Measurements from ENCODE around the gene SKI. TPM values are rescaled to one million over a fixed set of nuclear protein-coding genes. Genes with fewer than 3 reads are reported as not detected.

The SKI gene
- total RNA-seq, 2 donors from 2014 or later: 16.5 to 42.7 TPM

DNA sequence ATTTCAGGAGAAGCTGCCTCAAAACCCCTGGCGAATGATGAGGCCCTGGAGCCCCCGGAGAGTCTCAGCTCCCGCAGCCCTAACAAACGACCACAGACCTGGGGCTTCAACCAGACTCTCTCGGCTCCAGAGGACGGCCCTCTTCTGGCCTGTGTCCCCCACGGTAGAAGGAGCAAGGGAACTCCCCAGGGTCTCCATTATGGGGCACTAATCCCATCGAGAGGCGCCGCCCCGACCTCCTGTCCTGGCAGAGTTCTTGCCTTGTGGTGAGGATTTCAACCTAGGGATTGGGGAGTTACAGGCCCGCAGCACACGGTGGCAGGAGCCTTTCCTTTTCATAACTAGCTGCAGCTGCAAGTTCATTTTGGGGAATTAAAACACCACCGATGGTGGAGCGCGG, 39.8 kb upstream of the SKI start:
- H3K4me1 Mint-ChIP-seq (ENCODE audit: low read depth in 2 of 2): peaks cover 0 to 10% of the 10 kb centered on the region in 2 donors
- no peak overlapping the region for H3K27ac Mint-ChIP-seq
- no peaks in the 10 kb centered on the region for H3K9me3 Mint-ChIP-seq
- H3K36me3 Mint-ChIP-seq: no peaks in the 10 kb centered on the region
- DNase-seq (ENCODE audit: low spot score) (no peak), ATAC-seq (no peak)
- no peak overlapping the region for H3K4me3 Mint-ChIP-seq
- H3K27me3 Mint-ChIP-seq: no peaks in the 10 kb centered on the region

DNA sequence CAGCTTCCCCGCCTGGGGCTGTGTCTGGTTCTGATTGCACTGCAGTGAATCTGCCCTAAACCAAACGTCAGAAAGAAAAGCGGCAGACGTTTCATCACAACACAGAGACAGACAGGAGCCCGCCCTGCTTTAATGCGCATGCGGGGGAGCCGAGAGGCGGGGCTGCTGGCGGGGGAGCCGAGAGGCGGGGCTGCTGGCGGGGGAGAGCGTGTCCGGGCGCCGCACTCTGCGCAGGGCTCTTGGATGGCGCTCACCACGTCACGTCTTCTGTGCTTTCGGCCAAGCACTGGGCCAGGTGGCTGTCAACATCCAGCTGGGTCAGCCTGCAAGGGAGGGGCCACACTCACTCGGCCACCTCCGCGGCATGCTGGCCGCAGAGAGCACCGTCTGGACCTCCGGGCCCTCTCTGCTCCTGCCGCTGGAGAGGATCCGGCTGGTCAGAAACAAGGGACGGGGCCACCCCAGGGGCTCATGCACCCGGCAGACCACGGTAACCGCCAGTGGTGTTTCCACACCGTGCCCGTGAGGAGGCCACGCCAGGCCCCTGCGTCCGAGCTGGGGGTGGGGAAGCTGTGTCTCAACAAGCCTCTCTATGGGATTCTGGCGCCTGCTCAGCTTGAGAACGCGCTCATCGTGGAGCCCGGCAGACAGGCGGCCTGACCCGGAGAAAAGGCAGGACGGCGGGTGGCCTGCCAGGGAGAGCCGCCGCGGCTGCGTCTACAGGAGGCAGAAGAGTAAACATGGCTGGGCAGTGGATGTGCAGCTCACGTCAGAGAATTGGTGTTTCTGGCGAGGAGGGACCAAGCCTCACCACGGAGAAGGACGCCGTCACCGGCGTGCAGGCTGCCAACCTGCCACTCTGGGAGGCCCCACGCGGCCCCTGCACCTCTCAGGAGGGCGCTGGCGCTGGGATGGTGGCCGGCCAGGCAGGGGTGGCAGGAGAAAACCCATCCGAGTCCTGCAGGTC, 38.4 kb upstream of the SKI start:
- H3K9me3 Mint-ChIP-seq: no peaks in the 10 kb centered on the region
- H3K4me3 Mint-ChIP-seq: peak overlapping the region; percentile 70
- H3K36me3 Mint-ChIP-seq: no peaks in the 10 kb centered on the region
- ATAC-seq (peak; percentile 89 to 96), DNase-seq (ENCODE audit: low spot score) (peak; percentile 95)
- peak overlapping the region; percentile 57 to 83 for H3K27ac Mint-ChIP-seq
- H3K4me1 Mint-ChIP-seq (ENCODE audit: low read depth in 2 of 2): peaks cover 0 to 8% of the 10 kb centered on the region in 2 donors
- H3K27me3 Mint-ChIP-seq: no peaks in the 10 kb centered on the region

DNA sequence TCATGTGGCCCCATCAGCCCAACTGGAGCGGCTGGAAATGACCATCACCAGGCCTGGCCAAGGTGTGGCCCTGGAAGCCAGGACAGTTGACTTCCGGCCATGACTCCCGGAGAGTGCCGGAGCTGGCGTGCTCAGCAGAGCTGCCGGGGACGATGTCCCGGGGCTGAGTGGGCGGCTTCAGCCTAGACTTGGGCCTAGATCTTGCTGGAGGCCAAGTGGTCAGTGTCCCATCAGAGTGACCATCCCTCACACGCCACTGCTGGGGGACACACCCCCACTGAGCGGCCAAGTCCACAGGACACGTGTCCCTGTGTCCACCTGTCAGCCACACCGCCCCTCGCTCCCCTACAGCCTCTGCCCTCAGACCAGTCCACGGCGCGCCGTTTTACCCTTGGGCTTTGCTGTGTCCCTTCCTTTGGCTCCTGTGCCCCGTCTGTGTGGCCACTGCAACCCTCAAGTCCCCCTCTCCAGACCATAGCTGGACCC, 37.6 kb upstream of the SKI start:
- H3K36me3 Mint-ChIP-seq: no peaks in the 10 kb centered on the region
- peak overlapping the region in 1 of 2 donors; percentile 27 for H3K27ac Mint-ChIP-seq
- H3K4me3 Mint-ChIP-seq: no peak overlapping the region
- DNase-seq (ENCODE audit: low spot score): no peak
- peaks cover 0 to 8% of the 10 kb centered on the region in 2 donors for H3K4me1 Mint-ChIP-seq (ENCODE audit: low read depth in 2 of 2)
- H3K9me3 Mint-ChIP-seq: no peaks in the 10 kb centered on the region
- H3K27me3 Mint-ChIP-seq: no peaks in the 10 kb centered on the region
- no peak for ATAC-seq

DNA sequence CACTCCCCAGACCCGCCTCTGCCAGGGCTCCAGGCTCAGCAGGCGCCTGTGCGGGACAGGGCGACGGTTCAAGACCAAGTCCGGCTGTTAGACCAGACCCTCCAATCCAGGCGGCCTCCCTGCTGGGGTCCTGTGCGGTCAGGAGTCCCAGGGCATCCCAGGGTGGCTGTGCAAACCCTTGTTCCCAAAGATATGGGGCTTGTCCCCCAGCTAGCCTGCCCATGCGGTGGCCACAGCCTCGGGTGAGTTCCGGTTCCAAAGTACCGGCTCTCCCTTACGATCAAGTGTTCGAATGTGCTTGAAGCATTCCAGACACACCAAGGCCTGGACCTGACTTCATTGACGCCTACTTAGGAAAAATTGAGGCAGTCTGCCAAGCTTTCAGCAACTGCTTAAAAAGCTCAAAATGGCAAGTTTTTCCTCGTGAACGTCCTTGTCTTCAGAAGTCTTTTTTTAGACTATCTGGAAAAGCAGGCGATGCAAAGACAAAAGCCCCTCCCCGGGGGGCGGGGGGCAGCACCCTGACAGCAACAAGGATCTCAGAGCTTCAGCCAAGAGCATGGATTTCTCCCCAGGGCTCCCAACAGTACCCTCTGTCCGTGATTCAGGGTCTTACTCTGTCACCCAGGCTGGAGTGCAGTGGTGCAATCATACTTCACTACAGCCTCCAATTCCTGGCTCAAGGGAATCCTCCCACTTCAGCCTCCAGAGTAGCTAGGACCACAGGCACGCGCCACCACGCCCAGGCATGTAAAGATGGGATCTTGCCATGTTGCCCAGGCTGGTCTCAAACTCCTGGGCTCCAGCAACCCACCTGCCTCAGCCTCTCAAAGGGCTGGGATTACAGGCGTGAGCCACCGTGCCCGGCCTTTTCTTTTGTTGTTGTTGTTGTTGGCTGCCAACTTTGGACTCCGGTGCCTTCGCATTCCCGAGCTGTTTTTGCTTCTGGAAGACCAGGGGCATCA, 35.8 kb upstream of the SKI start:
- H3K9me3 Mint-ChIP-seq: no peaks in the 10 kb centered on the region
- peaks cover 0 to 8% of the 10 kb centered on the region in 2 donors for H3K4me1 Mint-ChIP-seq (ENCODE audit: low read depth in 2 of 2)
- DNase-seq (ENCODE audit: low spot score) (no peak), ATAC-seq (no peak)
- peak overlapping the region; percentile 34 for H3K4me3 Mint-ChIP-seq
- peak overlapping the region in 1 of 2 donors; percentile 48 for H3K27ac Mint-ChIP-seq
- no peaks in the 10 kb centered on the region for H3K36me3 Mint-ChIP-seq
- no peaks in the 10 kb centered on the region for H3K27me3 Mint-ChIP-seq

DNA sequence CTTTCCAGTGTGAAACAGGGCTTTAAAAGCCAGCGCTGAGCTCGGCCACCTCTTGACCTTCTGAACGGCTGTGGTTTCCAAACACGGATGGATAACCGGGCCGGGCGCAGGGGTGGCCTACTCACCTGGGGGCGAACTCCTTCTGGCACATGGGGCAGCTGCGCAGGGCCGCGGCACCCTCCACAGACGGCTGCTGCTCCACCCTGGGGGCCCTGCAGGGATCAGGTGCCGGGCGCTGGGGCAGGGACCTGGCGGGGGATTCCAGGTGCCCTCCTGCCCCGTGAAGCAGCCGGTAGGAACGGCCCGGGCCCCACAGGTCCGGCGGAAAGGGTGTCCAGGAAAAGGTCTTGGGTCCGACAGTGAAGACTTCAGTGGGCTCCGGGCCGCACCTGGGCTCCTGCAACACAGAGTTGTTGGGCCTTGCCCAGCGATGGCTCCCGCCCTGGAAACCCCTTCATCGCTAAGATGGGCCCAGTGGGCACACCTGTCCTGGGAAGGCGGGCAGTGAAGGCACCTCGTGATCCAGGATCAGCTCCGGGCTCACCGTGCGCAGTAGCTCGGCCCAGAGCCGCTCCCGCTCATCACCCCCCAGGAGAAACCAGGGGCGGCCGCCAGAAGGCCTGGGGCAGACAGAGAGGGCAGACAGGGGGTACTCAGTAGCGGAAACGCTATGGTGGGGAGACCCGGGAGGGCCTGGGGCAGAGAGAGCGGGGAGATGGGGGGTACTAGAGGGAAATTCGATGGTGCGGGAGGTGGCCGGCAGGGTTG, 34.4 kb upstream of the SKI start:
- Mint-ChIP-seq H3K4me3 (peak overlapping the region; percentile 68), H3K4me1 (ENCODE audit: low read depth in 2 of 2) (peaks cover 0 to 9% of the 10 kb centered on the region in 2 donors), H3K27ac (peak overlapping the region in 1 of 2 donors; percentile 39), H3K9me3 (no peaks in the 10 kb centered on the region), H3K36me3 (no peaks in the 10 kb centered on the region), H3K27me3 (no peaks in the 10 kb centered on the region)
- no peak for DNase-seq (ENCODE audit: low spot score)
- ATAC-seq: no peak

DNA sequence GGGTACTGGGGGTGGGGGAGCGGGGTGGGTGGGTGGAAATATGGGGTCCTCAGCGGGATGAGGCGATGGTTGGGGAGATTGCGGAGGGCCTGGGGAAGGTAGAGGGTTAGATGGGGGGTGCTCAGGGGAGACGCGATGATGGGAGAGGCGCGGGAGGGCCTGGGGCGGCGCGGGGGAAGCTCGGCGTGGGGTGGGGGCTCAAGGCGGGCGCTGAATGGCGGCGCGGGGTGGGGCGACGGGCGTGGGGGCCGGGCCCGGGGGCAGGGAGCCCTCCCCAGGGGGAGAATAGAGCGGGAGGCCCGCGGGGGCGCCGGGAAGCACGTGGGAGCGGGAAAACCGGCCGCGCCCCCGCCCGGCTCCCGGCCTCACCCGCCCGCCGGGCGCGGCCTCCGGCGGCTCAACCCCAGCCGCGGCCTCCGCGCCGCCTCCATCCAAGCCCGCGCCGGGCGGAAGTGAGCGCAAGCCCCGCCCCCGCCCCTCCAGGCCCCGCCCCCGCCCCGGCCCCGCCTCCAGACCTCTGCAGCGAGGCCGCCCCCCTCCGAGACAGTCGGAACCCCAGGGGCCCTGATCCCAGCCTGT, 33.7 kb upstream of the SKI start, which contains the start of gene FAAP20:
Gene FAAP20 (minus strand): TSS at position 454 of the 579 bp plus-strand sequence. CDS start 23 bp downstream, at position 431.
- Mint-ChIP-seq H3K9me3 (no peaks in the 10 kb centered on the region), H3K27me3 (no peaks in the 10 kb centered on the region), H3K4me1 (ENCODE audit: low read depth in 2 of 2) (peaks cover 2 to 13% of the 10 kb centered on the region in 2 donors), H3K4me3 (peak within 1 kb of the TSS; percentile 82), H3K36me3 (no peaks in the 10 kb centered on the region), H3K27ac (peak within 1 kb of the TSS; percentile 81 to 82)
- ATAC-seq (peak; percentile 71 to 79), DNase-seq (ENCODE audit: low spot score) (peak; percentile 80)

DNA sequence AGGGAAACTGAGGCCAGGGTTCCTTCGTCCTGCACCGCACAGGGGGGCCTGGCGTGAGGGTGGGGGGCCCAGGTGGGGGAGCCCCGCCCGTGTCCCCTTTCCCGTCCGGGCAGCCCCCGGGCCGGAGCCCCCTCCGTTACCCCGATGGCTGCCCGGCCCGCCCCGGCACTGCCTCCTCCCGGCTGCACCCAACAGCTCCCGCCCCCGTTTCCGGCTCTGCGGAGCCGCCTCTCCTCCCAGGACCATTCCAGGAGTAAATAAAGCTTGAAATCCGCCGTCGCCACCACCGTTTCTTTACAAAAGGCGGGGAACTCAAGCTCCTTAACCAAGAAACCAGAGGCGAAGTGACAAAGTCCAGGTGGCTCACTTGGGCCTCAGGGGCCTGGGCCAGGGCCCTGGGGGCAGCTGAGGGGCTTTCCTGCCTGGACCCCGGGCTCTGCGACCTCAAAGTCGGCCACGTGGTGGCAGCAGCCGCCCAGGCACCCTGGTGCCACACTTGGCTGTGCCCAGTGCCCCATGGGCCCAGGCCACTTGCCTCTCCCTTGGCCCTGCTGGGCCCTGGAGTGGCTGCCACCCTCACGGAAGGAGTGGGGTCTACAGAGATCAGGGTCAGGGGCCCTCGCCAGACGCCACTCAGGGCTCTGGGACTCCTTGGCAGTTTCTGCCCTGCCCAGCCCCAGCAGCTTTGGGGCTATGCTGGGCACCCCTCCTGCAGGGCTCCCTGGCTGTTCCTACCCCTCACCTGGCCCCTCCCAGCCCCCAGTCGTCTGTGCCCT, 33.0 kb upstream of the SKI start:
- Mint-ChIP-seq H3K27me3 (no peaks in the 10 kb centered on the region), H3K9me3 (no peaks in the 10 kb centered on the region), H3K4me3 (peak overlapping the region; percentile 82), H3K4me1 (ENCODE audit: low read depth in 2 of 2) (peaks cover 7 to 16% of the 10 kb centered on the region in 2 donors), H3K36me3 (no peaks in the 10 kb centered on the region), H3K27ac (peak overlapping the region; percentile 81 to 82)
- ATAC-seq: peak; percentile 79 to 86
- DNase-seq (ENCODE audit: low spot score): peak; percentile 92

DNA sequence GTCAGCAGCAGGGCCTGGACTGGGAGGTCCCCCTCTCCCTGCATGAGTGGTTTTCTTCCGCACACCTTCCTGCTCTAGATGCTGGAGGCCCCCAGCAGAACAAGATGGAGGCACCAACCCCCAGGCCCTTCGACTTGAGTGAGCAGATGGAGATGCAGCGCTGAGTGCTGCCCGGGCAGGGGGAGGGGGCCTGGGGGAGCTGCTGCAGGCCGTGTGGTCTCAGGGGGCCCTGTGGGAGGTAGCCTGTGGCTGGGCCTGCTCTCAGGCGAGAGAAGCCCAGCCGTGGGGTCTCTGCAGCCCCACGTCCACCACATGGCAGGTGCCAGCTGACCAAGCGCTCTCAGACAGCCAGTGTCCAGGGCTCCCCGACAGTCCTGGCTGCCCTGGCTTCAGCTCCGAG, 32.3 kb upstream of the SKI start:
- ATAC-seq: no peak
- Mint-ChIP-seq H3K4me3 (no peak overlapping the region), H3K36me3 (no peaks in the 10 kb centered on the region), H3K27me3 (no peaks in the 10 kb centered on the region), H3K9me3 (no peaks in the 10 kb centered on the region), H3K4me1 (ENCODE audit: low read depth in 2 of 2) (peaks cover 7 to 16% of the 10 kb centered on the region in 2 donors), H3K27ac (peak overlapping the region in 1 of 2 donors; percentile 81)
- no peak for DNase-seq (ENCODE audit: low spot score)

DNA sequence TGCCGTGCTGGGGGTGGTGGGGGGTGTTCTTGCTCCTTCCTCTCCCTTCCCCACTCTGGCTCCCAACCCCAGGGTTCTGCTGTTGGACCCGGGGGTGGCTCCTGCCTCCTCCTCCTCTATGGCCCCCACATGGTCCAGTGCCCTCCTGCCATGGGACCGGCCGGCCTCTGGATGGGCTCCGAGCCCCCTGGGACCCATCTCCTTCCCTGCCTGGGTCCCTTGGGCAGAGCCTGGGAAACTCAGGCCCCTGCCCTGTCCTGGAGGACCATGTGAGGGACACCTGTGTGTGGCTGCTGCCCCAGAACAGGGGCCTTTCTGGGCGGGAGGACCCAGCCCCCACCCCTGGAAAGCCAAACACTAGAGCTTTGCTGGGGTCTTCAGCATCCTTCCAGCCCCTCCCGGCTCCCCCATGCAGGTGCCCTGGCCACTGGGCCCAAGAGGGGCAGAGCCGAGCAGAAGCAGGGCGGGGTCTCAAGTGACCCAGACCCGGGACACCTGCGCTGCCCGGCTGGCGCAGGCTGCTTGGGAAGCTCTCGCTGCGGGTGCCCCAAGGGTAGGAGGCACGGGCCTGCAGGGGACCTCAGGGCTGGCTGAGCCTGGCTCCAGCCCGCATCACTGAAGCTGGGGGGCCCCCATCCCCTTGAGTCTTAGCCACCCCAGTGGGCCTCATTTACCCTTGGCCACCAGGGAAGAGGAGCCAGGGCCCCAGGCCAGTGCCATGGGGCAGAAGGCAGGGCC, 31.0 kb upstream of the SKI start:
- Mint-ChIP-seq H3K9me3 (no peaks in the 10 kb centered on the region), H3K27me3 (no peaks in the 10 kb centered on the region), H3K4me1 (ENCODE audit: low read depth in 2 of 2) (peaks cover 7 to 14% of the 10 kb centered on the region in 2 donors), H3K4me3 (no peak overlapping the region), H3K27ac (no peak overlapping the region), H3K36me3 (no peaks in the 10 kb centered on the region)
- ATAC-seq (no peak), DNase-seq (ENCODE audit: low spot score) (no peak)

DNA sequence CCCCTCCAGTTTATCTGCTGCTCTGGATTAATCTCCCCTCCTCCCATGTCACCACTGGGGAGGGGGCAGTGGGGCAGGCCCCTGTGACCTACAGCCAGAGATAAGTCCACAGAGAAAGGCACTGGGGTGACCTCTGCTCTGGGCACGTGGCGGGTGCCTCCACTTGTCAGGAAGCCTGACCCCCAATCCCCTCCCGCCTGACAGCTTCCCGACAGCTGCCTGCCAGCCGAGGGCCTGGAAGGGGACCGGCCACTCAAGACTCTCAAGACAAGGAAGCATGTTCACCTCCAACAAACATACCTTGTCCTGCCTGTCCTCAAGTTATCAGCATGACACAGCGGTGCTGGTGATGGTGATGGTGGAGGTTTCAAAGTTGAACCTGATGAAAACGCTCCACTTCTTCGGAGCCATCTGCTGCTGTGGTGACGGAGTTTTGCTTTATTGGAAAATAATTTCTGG, 30.4 kb upstream of the SKI start:
- H3K27me3 Mint-ChIP-seq: no peaks in the 10 kb centered on the region
- peak overlapping the region in 1 of 2 donors; percentile 78 for H3K27ac Mint-ChIP-seq
- DNase-seq (ENCODE audit: low spot score) (no peak), ATAC-seq (no peak)
- H3K4me3 Mint-ChIP-seq: no peak overlapping the region
- no peaks in the 10 kb centered on the region for H3K36me3 Mint-ChIP-seq
- H3K4me1 Mint-ChIP-seq (ENCODE audit: low read depth in 2 of 2): peaks cover 7 to 14% of the 10 kb centered on the region in 2 donors
- H3K9me3 Mint-ChIP-seq: no peaks in the 10 kb centered on the region

DNA sequence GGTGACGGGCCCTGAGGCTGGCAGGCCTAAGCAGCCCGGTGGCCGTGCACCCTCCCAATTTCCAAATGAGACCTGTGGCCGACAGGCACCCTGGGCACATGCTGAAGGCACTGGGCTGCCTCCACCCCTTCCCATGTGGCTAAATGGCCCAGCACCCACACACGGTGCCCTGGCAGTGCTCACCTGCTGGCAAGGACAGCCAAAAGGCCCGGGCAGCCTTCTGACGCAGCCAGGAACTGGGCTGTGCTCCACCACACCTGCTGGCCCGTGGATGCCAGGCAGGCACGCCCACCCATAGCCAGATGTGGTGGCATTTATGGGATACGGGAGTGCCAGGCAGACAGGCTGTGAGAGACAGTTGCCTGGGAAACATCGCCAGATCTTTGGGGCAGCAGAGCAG, 29.5 kb upstream of the SKI start:
- Mint-ChIP-seq H3K4me3 (peak overlapping the region; percentile 92), H3K9me3 (no peaks in the 10 kb centered on the region), H3K27me3 (no peaks in the 10 kb centered on the region)

More for the DNA sequence above, 29.5 kb upstream of the SKI start:
- Mint-ChIP-seq H3K36me3 (no peaks in the 10 kb centered on the region), H3K27ac (peak overlapping the region; percentile 78 to 94), H3K4me1 (ENCODE audit: low read depth in 2 of 2) (peaks cover 7 to 14% of the 10 kb centered on the region in 2 donors)
- ATAC-seq: no peak
- DNase-seq (ENCODE audit: low spot score): no peak

Measured in natural killer cell treated with Interleukin-12 subunit alpha and Interleukin-12 subunit beta and Interleukin-15 and Interleukin-18, amount 100 ng/mL, for 72 hours (primary cell).